Embryonic facial prominence (tissue), 1 donor: ENCODE results near the gene MAP3K13.
"Not testable (repeated sequence)": the region's sequence is repeated elsewhere in the genome, so short reads cannot be mapped to it uniquely, and the experiment has no call there.

Source experiments
- DNase-seq: peaks from one replicate; pipeline ENCODE4 v3.0.0-alpha.2; 2016; ENCODE audit errors: extremely low spot score

Gene MAP3K13

GRCh38 chr3:185342459-185343174 is 20.3 kb upstream of the MAP3K13 start:
- no peak for DNase-seq

- no peak for DNase-seq
Measured at GRCh38 chr3:185347399-185347798, 15.5 kb upstream of the MAP3K13 start.

GRCh38 chr3:185350841-185351240 is 12.1 kb upstream of the MAP3K13 start:
- DNase-seq = no peak

- no peak for DNase-seq
Measured at GRCh38 chr3:185351396-185351795, 11.5 kb upstream of the MAP3K13 start.

- no peak for DNase-seq
Measured at GRCh38 chr3:185353225-185353624, 9.7 kb upstream of the MAP3K13 start.

GRCh38 chr3:185353823-185354614 is 8.9 kb upstream of the MAP3K13 start:
- DNase-seq = no peak

GRCh38 chr3:185356499-185356898 is 6.4 kb upstream of the MAP3K13 start:
- DNase-seq = no peak

- DNase-seq = no peak
Measured at GRCh38 chr3:185361920-185362319, 1.0 kb upstream of the MAP3K13 start.

- DNase-seq = no peak
Measured at GRCh38 chr3:185363662-185364203, 797 bp downstream of the MAP3K13 start.

GRCh38 chr3:185365291-185366073 is 2.5 kb downstream of the MAP3K13 start:
- no peak for DNase-seq

GRCh38 chr3:185366074-185366335 is 3.1 kb downstream of the MAP3K13 start:
- no peak for DNase-seq

GRCh38 chr3:185366913-185367312 is 4.0 kb downstream of the MAP3K13 start:
- DNase-seq = no peak

GRCh38 chr3:185370349-185370748 is 7.4 kb downstream of the MAP3K13 start:
- not testable (repeated sequence) for DNase-seq

- no peak for DNase-seq
Measured at GRCh38 chr3:185371306-185372074, 8.6 kb downstream of the MAP3K13 start.

GRCh38 chr3:185381320-185382058 is 18.6 kb downstream of the MAP3K13 start:
- no peak for DNase-seq

GRCh38 chr3:185382154-185382553 is 19.2 kb downstream of the MAP3K13 start:
- no peak for DNase-seq

- DNase-seq = not testable (repeated sequence)
Measured at GRCh38 chr3:185386515-185386914, 23.6 kb downstream of the MAP3K13 start.

- no peak for DNase-seq
Measured at GRCh38 chr3:185387646-185388045, 24.7 kb downstream of the MAP3K13 start.

GRCh38 chr3:185393055-185393454 is 30.1 kb downstream of the MAP3K13 start:
- DNase-seq = no peak

- DNase-seq = no peak
Measured at GRCh38 chr3:185397676-185398075, 34.7 kb downstream of the MAP3K13 start.
